ENCODE data around the gene CUX1. TPM values are rescaled to one million over a fixed set of nuclear protein-coding genes. Genes with fewer than 3 reads are reported as not detected.

The CUX1 gene
- total RNA-seq, 1 donor from 2014 or later: 56.5 TPM

DNA sequence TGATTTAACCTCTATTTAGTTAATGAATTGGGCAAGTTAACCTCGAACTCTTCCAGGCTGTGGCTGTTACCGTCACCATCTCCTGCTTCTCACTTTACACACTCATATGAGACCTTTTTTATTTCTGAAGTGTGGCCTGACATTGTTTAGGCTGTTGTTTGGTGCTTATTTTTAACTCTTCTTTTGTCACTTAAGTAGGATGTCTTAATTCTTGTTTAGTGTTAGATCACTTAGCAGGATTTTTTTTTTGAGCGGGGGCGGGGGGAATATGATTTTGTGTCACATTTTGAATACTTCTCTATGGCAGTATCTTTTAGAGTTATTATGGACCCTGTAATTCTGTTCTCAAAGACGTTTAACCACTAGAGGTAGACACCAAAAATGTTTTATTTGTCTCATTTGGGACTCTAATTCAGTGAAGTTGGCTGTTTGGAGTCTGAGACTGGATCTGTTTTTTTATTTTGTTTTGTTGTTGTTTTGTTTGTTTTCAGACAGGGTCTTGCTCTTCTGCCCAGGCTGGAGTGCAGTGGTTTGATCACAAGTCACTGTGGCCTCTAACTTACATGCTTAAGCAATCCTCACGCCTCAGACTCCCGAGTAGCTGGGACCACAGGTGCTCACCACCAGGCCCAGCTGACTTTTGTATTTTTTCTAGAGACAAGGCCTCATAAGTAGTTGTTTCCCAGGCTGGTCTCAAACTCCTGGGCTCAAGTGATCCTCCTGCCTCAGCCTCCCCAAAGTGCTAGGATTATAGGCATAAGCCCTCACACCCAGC is 73.5 kb downstream of the CUX1 start:
- no peaks in the 10 kb centered on the region for H3K27me3 Mint-ChIP-seq (ENCODE audit: unreplicated experiment)
- no peak for DNase-seq
- no peak overlapping the region for H3K4me3 Mint-ChIP-seq (ENCODE audit: unreplicated experiment)
- TF ChIP-seq, protein P1, sequence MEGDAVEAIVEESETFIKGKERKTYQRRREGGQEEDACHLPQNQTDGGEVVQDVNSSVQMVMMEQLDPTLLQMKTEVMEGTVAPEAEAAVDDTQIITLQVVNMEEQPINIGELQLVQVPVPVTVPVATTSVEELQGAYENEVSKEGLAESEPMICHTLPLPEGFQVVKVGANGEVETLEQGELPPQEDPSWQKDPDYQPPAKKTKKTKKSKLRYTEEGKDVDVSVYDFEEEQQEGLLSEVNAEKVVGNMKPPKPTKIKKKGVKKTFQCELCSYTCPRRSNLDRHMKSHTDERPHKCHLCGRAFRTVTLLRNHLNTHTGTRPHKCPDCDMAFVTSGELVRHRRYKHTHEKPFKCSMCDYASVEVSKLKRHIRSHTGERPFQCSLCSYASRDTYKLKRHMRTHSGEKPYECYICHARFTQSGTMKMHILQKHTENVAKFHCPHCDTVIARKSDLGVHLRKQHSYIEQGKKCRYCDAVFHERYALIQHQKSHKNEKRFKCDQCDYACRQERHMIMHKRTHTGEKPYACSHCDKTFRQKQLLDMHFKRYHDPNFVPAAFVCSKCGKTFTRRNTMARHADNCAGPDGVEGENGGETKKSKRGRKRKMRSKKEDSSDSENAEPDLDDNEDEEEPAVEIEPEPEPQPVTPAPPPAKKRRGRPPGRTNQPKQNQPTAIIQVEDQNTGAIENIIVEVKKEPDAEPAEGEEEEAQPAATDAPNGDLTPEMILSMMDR (IDR thresholded peaks at IDR 0.05; ENCODE audit: partially characterized antibody, unreplicated experiment): no peak
- H3K27ac Mint-ChIP-seq (ENCODE audit: unreplicated experiment): no peak overlapping the region
- H3K36me3 Mint-ChIP-seq (ENCODE audit: unreplicated experiment): no peaks in the 10 kb centered on the region
- H3K4me1 Mint-ChIP-seq (ENCODE audit: low read depth, unreplicated experiment): peaks cover 21% of the 10 kb centered on the region
- H3K9me3 Mint-ChIP-seq (ENCODE audit: unreplicated experiment): no peaks in the 10 kb centered on the region

DNA sequence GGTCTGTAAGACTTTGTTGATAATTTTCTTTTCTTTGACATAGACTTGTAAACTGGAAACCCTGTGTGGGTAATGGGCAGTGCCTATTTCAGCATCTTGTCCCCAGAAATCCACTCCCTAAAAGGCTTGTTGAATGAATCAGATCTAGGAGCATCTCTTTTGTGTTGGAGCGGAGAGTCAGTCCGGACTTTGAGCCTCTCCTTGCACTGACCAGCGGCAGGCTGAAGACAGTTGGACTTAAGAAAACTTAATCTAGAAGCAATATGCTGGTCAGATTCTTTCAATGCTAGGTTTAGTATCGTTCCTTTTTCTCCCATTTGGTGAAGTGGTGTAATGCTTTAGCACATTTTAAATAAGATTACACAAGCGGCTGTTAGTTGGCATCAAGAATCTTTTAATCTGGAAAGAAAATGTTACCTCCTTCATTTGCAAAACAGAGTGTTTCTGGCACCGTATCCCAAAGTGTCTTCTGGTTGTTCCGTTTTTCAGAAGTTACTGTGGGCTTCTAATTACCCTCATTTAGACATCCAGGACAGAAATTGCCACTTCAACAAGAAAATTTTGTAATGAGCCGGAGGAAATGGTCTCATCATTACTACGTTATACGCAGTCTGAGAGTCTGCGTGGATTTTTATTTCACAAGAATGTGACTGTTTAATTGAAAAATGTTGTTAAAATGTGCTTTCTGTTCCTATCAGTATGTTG is 74.7 kb downstream of the CUX1 start:
- Mint-ChIP-seq H3K27me3 (ENCODE audit: unreplicated experiment) (no peaks in the 10 kb centered on the region), H3K9me3 (ENCODE audit: unreplicated experiment) (peaks cover 2% of the 10 kb centered on the region), H3K27ac (ENCODE audit: unreplicated experiment) (no peak overlapping the region), H3K4me1 (ENCODE audit: low read depth, unreplicated experiment) (peaks cover 29% of the 10 kb centered on the region), H3K36me3 (ENCODE audit: unreplicated experiment) (no peaks in the 10 kb centered on the region), H3K4me3 (ENCODE audit: unreplicated experiment) (no peak overlapping the region)
- no peak for DNase-seq
- TF ChIP-seq, protein P1 (IDR thresholded peaks at IDR 0.05; ENCODE audit: partially characterized antibody, unreplicated experiment): no peak

DNA sequence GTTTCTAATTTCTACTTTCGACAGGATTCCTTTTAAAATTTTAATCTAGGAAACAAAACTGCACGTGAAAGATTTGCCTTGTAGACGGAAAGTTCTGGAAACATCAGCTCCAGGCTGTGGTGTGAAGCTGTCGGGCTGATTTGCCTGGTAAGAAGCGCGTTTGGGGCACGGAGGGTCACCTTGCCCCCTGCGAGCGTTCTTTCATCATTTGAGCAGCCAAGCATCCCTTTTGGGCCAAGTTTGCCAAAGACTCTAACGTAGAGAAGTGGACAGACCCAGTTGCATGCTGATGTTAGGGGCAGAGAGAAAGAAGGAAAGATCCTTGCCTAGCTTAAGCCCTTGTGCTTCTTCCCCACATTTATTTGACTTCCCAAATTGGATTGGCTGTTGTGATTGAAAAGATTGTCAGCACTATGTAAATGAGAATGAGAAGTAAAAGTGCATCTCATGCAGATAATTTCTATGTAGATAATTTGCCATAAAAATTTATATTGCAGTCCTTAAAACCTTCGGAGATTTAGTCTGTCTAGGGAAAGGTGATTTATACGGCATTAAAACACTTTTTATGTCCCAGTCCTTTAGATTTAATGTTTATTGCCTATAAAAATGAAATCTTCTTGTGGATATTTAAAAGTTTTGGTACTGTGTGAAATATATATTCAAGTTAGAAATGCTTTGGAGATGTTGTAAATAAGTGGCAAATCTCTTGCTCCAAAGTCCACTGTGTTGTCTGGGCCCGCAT is 76.1 kb downstream of the CUX1 start:
- H3K27me3 Mint-ChIP-seq (ENCODE audit: unreplicated experiment): no peaks in the 10 kb centered on the region
- peaks cover 30% of the 10 kb centered on the region for H3K4me1 Mint-ChIP-seq (ENCODE audit: low read depth, unreplicated experiment)
- peaks cover 2% of the 10 kb centered on the region for H3K9me3 Mint-ChIP-seq (ENCODE audit: unreplicated experiment)
- no peak overlapping the region for H3K4me3 Mint-ChIP-seq (ENCODE audit: unreplicated experiment)
- no peaks in the 10 kb centered on the region for H3K36me3 Mint-ChIP-seq (ENCODE audit: unreplicated experiment)
- no peak for DNase-seq
- no peak overlapping the region for H3K27ac Mint-ChIP-seq (ENCODE audit: unreplicated experiment)
- TF ChIP-seq, protein P1 (IDR thresholded peaks at IDR 0.05; ENCODE audit: partially characterized antibody, unreplicated experiment): no peak

DNA sequence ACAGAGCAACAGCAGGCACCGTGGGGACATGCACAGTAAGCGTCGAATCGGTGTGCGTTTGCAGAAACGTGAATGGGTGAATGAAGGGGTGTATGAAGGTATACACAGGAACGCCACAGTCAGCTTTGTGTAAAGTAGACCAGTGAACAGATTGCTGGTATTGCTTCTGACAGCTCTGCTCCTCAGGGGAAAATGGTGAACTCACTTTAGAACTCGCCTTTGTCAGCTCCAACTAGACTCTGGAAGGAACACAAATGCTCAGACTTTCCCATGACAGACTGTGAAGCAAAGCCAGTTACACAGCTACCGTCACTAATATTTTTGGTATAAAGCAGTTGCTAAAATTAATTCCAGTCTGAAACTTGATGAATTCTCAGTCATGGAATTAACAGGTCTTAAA is 78.9 kb downstream of the CUX1 start:
- no peak for DNase-seq
- Mint-ChIP-seq H3K9me3 (ENCODE audit: unreplicated experiment) (peaks cover 5% of the 10 kb centered on the region), H3K4me3 (ENCODE audit: unreplicated experiment) (no peak overlapping the region), H3K36me3 (ENCODE audit: unreplicated experiment) (no peaks in the 10 kb centered on the region), H3K27ac (ENCODE audit: unreplicated experiment) (peak overlapping the region; percentile 76), H3K4me1 (ENCODE audit: low read depth, unreplicated experiment) (peaks cover 32% of the 10 kb centered on the region), H3K27me3 (ENCODE audit: unreplicated experiment) (no peaks in the 10 kb centered on the region)
- TF ChIP-seq, protein P1 (IDR thresholded peaks at IDR 0.05; ENCODE audit: partially characterized antibody, unreplicated experiment): no peak
